Measurements from ENCODE around the gene C1QTNF6. TPM values are rescaled to one million over a fixed set of nuclear protein-coding genes. Genes with fewer than 3 reads are reported as not detected.

C1QTNF6 gene
- total and polyA plus RNA-seq, 3 donors from 2014 or later, result 12.6 to 15.0 (median 14.8) TPM

DNA sequence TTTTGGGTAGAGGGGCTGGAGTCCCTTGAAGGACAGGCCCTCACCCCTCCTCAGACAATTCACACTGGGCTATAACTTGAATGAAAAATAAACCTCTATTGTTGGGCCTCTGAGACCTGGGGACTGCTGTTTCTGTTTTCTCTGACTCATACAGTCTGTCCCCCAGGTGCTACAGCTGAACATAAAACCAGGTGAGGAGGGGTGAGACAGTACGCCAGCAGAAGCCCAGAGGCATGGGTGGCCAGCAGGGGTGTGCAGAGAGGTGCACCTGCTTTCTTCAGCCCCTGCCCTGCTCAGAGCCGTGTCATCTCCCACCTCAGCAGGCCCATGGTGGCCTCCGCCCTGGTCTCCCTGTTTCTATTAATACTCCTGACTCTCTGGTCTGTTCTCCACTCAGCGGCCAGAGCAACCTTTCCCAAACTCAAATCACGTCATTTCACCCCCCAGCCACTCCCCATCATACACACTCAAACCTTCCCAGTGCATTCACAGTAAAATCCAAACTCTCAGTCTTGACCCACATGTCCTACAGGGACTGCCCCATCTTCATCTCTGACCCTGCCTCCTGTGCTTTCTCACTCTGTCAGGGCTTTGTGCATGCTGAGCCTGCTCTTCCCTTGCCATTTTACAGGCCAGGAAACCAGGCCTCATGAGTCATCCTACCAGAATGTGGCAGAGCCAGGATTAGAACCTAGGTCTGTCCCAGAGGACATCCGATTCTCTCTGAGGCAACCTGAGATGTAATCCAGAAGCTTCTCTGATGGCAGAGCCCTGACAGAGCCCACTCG, 32.9 kb downstream of the C1QTNF6 start:
- no peaks in the 10 kb centered on the region for H3K36me3 ChIP-seq (ENCODE audit: low read depth, missing control alignments)
- H3K27ac ChIP-seq, result no peak overlapping the region
- H3K9me3 ChIP-seq, result no peaks in the 10 kb centered on the region
- H3K27me3 ChIP-seq, result no peaks in the 10 kb centered on the region
- 80 to 85% methylated on average over 7 of the region's 7 CpGs for WGBS, 2 donors
- H3K4me1 ChIP-seq, result no peaks in the 10 kb centered on the region
- no peak overlapping the region for H3K4me3 ChIP-seq
- no peak for DNase-seq
- TF ChIP-seq, protein P1, sequence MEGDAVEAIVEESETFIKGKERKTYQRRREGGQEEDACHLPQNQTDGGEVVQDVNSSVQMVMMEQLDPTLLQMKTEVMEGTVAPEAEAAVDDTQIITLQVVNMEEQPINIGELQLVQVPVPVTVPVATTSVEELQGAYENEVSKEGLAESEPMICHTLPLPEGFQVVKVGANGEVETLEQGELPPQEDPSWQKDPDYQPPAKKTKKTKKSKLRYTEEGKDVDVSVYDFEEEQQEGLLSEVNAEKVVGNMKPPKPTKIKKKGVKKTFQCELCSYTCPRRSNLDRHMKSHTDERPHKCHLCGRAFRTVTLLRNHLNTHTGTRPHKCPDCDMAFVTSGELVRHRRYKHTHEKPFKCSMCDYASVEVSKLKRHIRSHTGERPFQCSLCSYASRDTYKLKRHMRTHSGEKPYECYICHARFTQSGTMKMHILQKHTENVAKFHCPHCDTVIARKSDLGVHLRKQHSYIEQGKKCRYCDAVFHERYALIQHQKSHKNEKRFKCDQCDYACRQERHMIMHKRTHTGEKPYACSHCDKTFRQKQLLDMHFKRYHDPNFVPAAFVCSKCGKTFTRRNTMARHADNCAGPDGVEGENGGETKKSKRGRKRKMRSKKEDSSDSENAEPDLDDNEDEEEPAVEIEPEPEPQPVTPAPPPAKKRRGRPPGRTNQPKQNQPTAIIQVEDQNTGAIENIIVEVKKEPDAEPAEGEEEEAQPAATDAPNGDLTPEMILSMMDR (IDR thresholded peaks at IDR 0.05), result no peak
- no peak for TF ChIP-seq POLR2A (IDR thresholded peaks at IDR 0.05)
- intact Hi-C loops (cut with DNase I; ENCODE audit: low total_unique reads), result no loop called here

DNA sequence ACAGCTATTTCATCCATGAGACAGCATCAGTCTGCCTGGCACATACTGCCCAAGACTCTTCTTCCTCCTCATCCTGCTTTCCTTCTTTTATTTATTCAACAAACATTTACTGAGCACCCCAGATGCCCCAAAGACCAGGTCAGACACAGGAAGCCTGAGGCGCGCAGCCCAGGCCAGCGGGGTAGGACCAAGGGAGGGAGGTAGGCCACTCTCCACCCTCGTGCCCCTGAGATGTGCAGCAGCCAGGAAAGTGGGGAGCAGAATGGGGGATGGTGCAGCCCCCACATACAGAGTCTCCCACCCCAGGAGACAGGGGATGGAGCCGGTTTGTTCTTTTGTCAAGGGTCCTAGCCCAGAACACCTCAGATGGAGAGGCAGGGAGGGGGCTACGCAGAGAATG, 34.1 kb downstream of the C1QTNF6 start:
- intact Hi-C loops (cut with DNase I; ENCODE audit: low total_unique reads), result no loop called here
- no peaks in the 10 kb centered on the region for H3K36me3 ChIP-seq (ENCODE audit: low read depth, missing control alignments)
- WGBS, 2 donors, result 88 to 92% methylated on average over 4 to 6 of the region's 6 CpGs
- H3K27ac ChIP-seq, result no peak overlapping the region
- H3K27me3 ChIP-seq, result no peaks in the 10 kb centered on the region
- no peaks in the 10 kb centered on the region for H3K9me3 ChIP-seq
- TF ChIP-seq, protein P1 (IDR thresholded peaks at IDR 0.05), result no peak
- no peak for TF ChIP-seq POLR2A (IDR thresholded peaks at IDR 0.05)
- no peaks in the 10 kb centered on the region for H3K4me1 ChIP-seq
- H3K4me3 ChIP-seq, result no peak overlapping the region
- DNase-seq, result no peak

DNA sequence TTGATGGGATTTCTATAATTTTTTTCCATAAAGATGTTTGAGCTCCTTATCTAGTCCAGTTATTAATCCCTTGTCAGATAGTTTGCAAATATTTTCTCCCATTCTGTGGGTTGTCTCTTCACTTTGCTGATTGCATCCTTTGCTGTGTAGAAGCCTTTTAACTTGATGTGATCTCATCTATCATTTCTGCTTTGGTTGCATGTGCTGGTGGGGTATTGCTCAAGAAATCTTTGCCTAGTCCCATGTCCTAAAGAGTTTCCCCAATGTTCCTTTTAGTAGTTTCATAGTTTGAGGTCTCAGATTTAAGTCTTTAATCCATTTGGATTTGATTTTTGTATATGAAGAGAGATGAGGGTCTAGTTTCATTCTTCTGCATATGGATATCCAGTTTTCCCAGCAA, 36.6 kb downstream of the C1QTNF6 start:
- no peak for DNase-seq
- H3K27ac ChIP-seq, result no peak overlapping the region
- no peaks in the 10 kb centered on the region for H3K4me1 ChIP-seq
- no peak overlapping the region for H3K4me3 ChIP-seq
- intact Hi-C loops (cut with DNase I; ENCODE audit: low total_unique reads), result no loop called here
- no peaks in the 10 kb centered on the region for H3K36me3 ChIP-seq (ENCODE audit: low read depth, missing control alignments)
- no peaks in the 10 kb centered on the region for H3K27me3 ChIP-seq
- no peaks in the 10 kb centered on the region for H3K9me3 ChIP-seq
- TF ChIP-seq POLR2A (IDR thresholded peaks at IDR 0.05), result no peak
- TF ChIP-seq, protein P1 (IDR thresholded peaks at IDR 0.05), result no peak

DNA sequence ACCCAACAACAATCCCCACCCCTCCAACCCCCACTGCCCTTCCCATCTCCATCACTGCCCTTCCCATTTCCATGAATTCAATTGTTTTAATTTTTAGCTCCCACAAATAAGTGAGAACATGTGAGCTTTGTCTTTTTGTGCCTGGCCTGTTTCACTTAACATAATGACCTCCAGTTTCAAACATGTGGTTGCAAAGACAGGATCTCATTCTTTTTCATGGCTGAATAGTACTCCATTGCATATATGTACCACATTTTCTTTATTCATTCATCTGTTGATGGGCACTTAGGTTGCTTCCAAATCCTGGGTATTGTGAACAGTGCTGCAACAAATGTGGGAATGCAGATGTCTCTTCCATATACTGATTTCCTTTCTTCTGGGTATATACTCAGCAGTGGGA, 37.3 kb downstream of the C1QTNF6 start:
- Histone ChIP-seq H3K27me3 (no peaks in the 10 kb centered on the region), H3K36me3 (ENCODE audit: low read depth, missing control alignments) (no peaks in the 10 kb centered on the region), H3K27ac (no peak overlapping the region), H3K9me3 (no peaks in the 10 kb centered on the region), H3K4me3 (no peak overlapping the region), H3K4me1 (no peaks in the 10 kb centered on the region)
- no peak for DNase-seq
- TF ChIP-seq POLR2A (IDR thresholded peaks at IDR 0.05), result no peak
- intact Hi-C loops (cut with DNase I; ENCODE audit: low total_unique reads), result no loop called here

DNA sequence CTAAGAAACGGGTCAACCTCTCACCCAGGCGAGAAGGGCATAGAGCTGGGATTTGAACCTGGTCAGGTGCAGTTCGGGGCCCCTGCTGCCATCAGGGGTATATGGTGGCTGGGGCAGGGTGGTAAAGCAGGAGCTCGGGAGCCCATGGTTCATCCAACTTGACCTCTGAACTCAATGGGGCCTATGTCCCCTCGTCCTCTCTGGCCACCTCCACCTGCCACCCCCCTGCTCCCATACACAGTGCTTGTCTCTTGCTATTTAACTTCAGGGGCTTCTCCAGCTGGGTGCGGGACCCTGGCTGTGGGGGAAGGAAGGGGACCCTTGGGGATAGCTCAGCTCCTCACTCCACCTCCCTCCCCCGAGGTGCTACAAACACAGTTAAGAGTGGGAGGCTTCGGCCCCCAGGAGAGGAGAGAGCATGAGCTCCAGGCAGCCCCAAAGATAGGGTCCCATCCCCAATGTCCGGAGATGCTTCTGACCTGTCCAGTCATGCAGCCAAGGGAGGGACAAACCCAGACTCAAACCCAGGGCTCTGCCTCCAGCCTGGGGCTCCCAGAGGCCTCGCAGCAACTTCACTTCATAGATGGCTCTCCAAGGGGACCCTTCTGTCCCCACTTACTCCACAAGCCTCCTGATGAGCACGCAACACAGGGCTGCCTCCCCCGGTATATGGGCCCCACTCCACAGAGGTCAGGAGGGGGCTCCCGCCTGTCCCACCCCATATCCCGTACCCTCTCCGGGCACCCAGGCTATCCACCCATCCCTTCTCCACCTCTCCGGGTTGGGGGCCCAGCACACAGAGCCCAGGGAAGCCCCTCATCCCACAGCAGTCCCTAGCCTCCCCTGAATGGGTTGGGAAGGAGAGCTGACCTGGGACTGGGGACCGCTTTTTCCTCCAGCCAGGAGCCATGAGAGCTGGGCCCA, 39.0 kb downstream of the C1QTNF6 start:
- intact Hi-C loops (cut with DNase I; ENCODE audit: low total_unique reads), result no loop called here
- Histone ChIP-seq H3K4me1 (no peaks in the 10 kb centered on the region), H3K4me3 (no peak overlapping the region), H3K27ac (no peak overlapping the region), H3K36me3 (ENCODE audit: low read depth, missing control alignments) (no peaks in the 10 kb centered on the region), H3K27me3 (no peaks in the 10 kb centered on the region), H3K9me3 (no peaks in the 10 kb centered on the region)
- 88 to 92% methylated on average over 16 to 17 of the region's 17 CpGs for WGBS, 2 donors
- no peak for TF ChIP-seq POLR2A (IDR thresholded peaks at IDR 0.05)
- TF ChIP-seq, protein P1 (IDR thresholded peaks at IDR 0.05), result no peak
- DNase-seq, result no peak

All from testis (tissue), 3 donors.